HG03196 (cell line): ENCODE results near the gene VWA5B1.

Source experiments
- ATAC-seq: cut with Tn5 transposase; IDR thresholded peaks from one replicate; pipeline ENCODE4 v1.9.1; 2021; ENCODE audit not compliant: unreplicated experiment

The VWA5B1 gene

DNA sequence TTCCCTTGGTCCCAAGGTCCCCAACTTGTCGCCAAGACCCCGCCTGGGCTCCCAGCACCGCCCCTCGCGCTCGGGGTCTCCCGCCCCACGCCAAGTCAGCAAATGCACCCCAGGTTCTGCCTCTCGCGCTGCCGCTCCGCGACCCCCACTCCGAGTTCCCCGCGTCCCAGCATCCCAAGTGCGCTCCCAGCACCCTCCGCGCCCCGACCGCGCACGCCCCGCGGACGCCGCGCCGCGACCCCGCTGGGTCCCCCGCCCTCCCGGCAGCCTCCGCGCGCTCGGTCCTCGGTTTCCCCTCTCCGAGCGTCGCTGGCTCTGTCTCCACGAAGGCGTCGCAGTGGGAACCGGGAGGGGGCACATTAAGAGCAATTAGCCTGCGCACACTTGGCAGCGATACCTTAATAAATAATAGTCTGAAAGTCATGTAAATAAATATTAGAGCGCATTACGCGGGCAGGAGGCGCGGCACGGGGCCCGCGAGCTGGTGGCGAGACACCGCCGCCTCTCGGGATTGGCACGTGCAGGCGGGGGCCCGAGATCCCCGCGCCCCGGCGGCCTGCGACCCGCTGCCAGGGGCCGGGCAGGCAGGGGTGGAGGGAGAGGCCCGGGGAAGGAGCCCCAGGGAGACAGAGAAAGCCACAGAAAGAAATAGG, 75.9 kb downstream of the VWA5B1 start:
- ATAC-seq = no peak

DNA sequence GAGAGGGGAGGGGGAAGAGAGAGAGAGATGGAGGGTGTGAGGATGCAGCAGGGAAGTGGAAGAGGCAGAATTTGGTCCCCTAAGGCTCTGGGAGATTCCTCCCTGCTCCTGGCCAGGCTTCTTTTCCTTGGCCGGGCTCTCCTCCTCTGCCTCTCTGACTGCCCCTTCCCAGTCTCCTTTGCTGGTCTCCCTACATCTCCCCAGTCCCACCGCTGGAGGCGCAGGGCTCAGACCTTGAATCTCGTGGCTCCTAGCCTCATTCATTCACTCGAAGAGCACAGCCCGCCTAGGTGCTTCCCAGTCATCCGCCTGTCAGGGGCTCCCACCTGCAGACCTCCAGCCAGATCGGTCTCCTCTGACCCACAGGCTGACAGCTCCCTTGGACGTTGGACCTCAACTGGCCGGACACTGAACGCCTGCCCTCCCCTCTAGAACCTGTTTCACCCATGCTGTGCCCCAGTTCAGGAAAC, 76.5 kb downstream of the VWA5B1 start:
- ATAC-seq = no peak

DNA sequence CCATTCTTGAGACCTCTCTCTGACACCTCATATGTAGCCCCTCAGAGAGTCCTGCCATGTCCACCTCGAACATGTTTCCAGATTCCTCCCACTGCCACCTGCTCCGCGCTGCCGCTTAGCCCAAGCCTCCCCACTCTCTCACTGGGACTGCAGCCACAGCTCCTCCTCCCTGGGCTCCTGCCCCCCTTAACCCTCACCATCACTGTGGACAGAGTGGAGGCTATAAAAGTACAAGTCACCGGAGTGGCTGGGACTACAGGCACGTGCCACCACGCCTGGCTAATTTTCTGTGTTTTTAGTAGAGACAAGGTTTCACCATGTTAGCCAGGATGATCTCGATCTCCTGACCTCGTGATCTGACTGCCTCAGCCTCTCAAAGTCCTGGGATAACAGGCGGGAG, 77.0 kb downstream of the VWA5B1 start:
- ATAC-seq = no peak

DNA sequence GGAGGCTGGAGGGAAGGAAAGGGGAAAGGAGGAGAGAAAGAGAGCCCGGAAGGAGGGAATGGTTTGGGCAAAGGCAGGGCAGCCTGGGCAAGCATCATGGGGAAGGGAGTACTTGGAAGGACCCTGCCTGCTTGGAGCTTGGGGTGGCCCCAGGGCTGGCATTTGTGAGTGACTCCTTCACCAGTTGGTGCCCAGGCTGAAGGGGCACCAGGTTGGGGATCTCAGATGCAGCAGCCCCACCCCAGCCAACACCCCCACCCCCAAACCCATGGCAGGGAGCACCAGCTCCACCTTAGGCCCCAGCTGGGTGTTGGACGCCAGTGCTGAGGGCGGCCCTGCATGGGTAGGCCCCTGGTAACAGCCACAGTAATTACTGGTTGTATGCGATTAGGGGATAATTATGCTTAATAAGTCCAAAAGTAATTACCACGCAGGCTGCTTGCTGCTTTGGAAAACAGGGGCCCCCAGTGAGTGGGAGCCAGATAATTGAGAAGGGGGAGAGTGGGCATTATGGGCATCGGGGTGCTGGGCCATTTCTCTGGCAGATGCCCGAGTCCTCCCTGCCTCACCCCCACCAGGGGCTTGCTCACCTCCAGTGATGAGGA, 78.3 kb downstream of the VWA5B1 start:
- no peak for ATAC-seq

DNA sequence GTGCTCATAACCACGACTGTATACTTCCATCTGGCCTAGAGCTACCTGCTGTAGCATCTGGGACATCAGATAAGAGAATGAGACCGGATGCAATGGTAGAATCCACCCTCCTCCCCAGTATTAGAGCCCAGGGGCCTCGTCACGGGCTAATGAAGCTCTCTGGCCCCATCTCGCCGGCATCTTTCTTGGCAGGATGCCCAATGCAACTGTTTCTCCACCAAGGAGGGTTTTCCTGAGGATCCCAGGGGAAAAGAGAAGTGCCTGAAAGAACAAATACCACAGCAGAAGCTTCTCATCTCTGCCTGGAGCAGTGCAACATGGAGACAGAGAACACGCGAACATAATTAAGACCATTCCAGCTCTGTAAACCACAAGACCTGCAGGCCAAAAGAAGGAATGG, 80.0 kb downstream of the VWA5B1 start:
- ATAC-seq = no peak

DNA sequence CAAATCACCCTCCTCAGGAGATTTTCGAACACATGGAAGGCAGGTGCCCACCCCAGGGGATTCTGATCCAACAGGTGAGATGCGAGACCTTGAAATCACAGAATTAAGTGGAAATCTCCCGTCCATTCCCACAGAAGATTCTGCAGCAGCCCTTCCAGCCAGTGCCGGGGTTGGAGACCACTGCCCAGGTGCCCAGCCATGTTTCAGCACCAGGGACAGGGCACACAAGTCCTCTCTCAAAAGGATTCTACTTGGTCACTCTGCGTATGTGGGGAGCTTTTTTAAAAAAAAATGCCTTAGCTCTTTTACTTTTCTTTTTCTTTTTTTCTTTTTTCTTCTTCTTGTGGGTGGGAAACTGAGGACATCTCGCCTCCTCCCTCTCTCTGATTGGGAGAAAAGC, 80.7 kb downstream of the VWA5B1 start:
- ATAC-seq = no peak

DNA sequence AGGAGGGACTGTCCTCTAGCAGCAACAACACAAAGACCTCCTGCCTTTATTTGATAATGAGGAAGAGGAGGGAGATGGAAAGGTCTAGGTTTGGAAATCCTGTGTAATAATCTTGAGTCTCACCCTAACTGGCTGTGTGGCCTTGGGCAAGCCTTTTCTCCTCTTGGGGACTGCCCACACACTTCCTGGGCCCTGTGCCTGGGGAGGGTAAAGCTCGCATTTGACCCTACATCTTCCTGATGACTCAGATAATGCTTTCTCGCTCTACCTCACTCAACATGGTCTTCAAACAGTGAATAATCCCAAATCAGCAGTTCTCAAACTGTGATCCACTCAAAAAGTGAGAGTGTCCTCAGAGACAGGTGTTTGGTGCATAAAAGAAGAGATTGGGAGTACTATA, 81.2 kb downstream of the VWA5B1 start:
- ATAC-seq = no peak

DNA sequence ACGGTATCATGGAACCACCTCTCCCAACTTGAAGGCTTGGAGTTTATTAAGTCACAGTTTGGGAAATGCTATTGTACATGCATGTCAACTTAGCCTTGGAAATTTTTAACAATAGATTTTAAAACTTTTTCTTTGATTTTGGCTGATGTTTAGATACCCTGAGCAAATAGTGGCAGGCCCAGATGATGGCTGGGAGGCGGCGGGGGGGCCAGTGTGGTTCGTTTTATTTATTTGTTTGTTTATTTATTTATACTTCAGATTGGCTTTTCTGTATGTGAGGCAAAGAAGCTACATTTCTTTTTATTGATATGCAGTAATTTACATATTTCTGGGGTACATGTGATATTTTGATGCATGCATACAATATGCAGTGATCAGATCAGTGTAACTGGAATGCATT, 82.0 kb downstream of the VWA5B1 start:
- no peak for ATAC-seq

DNA sequence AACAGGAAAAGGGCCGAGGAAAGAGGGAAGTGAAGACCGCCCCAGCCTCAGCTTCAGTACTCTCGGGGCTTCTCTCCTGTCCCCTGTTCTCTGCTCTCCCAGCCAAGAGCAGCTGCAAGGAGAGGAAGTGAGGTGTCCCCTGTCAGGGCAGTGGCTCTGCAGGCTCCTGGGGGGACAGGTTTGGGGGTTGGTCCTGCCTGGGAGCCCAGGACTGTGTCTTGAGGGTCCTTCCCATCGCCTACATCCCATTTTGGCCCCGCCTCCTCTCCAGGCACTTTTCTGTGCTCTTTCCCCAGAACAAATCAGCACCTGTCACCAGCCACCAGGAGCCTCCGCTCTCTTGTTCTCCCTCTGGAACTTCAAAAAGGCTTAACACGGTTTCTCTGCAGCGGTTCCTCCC, 82.6 kb downstream of the VWA5B1 start:
- no peak for ATAC-seq

DNA sequence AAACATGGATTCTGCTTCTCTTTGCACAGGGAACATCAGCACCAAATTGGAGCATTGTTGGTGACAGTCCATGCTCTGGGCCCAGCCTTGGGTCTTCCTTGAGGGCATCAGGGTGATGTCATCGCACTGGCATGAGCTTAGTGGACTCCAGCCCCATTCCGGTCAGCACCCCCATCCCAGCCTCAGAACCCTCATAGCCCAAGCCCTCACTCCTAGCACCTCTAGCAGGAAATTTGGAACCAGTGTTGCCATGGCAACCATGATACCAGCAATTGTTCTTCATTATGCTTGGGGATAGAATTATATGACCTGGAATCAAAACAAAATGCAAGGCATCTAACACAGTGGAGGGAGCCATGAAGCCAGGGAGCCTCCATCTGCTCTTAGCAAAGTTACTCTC, 83.1 kb downstream of the VWA5B1 start:
- no peak for ATAC-seq

DNA sequence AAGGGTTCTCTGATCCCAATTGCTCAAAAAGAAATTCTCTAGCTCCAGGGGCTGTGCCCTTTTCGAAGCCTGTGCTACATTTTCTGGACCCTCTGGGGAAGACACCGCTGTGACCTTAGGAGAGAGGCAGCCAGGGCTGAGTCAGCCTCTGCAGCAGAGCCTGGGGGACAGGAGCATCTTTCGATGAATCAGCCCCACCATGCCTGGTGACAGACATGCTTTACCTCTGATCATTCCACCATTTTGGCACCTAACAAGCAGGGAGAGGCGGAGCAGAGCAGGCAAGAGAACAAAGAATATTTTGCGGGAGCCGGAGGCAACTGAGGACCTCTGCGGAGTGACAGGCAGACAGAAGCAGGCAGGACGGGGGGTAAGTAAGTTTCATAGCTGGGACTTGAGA, 84.9 kb downstream of the VWA5B1 start:
- no peak for ATAC-seq

DNA sequence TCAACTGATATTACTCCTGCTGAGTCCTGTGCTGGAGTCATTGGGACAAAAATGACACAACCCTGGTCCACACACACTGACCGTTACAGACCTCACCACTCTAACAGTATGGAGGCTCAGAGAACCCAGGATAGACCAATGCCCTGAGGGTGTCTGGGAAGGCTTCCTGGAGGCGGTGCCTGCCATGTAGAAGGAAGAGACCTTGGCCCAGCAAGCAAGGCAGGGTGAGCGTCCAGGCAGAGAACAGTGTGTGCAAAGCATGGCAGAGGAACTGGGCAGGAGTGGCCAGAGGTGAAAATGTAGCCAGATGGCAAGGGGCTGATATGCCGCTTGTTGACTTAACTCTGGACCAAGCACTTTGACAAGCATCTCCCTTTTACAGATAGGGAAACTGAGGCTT, 85.5 kb downstream of the VWA5B1 start:
- no peak for ATAC-seq

DNA sequence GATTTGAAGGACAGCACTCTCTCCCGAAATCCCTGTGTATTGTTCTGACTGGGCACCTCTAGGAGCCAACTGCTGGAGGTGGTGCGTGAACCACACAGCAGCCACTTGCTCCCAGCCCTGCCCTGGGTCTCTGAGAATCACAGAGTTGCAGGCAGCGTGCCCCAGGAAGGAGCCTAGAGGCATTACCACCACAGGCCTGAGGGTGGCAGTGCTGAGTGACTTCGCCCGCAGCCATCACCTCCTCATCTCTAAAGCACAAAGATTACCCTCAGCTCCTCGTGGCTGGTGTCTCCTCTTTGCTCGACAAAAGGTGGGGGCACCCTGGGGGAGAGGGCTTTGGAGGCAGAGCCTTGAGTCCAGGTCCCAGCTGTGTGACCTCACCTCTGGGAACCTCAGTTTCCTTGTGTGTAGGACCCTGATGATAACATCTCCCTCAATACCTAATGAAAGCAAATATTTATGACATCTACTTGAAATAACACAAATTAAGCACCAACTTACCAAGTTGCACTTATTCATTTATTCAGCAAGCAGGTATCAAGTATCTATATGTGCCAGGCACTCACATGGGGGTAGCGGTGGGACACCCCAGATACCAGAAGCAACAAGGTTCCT, 86.3 kb downstream of the VWA5B1 start:
- no peak for ATAC-seq

DNA sequence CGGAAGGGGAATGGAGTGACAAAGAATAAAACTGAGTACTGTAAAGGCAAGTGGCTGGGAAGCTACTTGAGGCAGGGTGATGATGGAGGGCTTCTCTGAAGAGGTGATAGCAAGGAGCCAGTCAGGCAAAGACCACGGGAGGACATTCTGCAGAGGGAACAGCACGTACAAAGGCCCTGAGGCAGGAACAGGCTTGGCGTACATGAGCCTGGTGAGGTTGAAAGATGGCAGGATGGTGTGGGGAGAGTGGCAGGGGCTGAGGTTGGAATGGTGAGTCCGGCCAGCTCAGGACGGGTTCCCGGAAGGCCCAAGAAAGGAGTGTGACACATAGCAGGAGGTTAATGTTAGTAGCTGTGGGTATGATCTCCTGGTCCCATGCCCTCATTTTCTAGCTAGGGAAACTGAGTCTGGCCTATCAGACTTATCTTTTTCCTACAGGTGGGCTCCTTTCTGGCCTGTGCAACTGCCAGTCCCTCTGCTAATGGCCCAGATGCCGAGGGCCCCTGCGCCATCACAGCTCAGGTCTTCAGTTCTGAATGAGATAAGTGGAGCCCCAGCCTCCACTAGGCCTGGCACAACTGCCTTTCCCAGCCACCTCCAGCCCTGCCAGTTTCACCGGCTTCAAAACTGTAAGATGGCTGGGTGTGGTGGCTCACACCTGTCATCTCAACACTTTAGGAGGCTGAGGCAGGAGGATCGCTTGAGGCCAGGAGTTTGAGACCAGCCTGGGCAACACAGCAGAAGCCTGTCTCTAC, 87.0 kb downstream of the VWA5B1 start:
- ATAC-seq = no peak

DNA sequence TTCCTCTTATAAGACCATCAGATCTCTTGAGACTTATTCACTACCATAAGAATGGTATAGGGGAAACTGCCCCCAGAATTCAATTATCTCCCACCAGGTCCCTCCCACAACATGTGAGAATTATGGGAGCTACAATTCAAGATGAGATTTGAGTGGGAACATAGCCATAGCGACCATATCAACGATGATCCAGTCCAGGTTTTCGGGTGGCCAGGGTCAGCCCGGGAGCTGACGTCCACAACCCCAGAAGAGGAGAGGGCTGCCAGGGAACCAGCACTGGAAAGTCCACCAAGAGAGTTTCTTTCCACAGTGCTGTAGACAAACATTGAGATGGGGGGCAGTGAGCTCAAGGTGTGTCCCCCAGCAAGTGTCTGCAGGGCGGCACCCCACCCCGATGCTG, 88.4 kb downstream of the VWA5B1 start:
- no peak for ATAC-seq

DNA sequence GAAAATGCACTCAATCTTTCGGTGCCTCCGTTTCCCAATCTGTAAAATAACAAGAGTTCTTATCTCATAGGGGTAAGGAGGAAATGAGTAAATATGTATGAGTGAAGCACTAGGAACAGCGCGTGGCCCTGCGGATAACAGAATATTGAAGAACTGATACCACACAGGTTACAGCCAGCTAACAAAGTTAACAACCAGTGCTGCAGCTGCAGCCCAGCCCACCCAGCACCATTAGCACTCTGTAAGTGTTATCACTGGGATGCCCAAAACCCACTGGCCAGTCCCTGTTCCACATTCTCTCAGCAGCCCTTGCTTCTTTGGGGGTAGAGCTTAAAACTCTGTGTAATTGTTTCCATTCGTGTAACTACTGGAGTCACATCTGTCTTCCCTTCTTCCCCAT, 89.5 kb downstream of the VWA5B1 start:
- no peak for ATAC-seq

DNA sequence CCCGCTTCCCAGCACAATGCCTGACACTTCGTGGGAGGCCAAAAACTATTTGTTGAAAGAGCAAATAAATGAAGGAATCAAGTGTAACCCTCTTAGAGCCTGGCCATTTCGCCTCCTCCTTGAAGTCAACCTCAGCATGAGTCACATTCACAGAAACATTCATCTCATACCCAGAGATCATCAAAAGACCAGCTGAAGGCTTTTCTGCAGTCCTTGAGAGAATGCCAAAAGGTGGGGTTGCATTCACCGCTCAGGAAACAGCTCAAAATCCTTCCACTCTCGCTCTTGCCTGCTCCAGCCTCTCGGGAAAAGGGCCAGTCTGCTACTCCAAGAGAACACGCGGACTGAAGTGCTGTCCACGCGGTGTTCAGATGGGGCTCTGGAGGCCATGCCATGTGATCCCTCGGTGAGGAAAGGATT, 90.0 kb downstream of the VWA5B1 start:
- no peak for ATAC-seq

DNA sequence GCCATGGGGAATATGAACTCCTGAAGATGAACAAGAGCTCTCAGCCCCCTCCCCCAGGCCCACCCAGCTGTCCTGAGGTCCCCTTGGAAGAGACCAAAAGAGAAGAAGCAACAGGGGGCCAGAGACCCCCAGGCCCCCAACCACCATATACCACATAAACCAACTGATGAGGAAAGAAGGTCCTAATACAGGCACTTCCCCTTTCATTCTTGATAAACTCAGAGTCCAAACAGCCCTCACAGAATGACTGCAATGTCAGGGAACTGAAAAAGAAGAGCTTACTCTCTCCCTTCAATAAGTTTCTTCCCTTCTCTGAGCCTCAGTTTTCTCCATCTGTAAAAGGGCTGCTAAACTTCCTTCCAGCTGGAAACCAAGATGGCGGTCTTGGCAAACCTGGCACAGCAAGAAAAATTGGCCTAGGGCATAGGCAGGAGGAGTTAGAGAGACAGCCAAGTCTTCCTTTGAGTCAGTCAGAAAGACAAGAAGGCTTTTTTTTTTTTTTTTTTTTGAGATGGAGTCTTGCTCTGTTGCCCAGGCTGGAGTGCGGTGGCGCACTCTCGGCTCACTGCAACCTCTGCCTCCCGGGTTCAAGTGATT, 90.5 kb downstream of the VWA5B1 start:
- ATAC-seq = no peak

DNA sequence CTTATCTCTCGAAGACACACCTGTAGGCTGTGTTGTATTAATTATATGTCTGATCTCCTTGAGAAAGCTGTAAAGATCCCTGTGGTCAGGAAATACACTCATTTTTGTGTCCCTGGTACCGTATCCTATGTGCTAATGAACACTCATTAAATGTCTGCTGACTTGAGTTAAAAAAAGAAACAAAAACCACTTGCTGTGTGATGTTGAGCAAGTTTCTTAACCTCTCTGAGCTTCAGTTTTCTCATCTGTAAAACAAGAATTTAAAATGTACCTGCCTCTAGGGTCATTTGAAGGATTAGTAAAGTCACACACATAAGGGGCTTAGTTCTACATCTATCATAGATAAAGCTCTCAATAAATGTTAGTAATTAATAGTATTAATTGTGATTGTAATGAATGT, 91.3 kb downstream of the VWA5B1 start:
- no peak for ATAC-seq

DNA sequence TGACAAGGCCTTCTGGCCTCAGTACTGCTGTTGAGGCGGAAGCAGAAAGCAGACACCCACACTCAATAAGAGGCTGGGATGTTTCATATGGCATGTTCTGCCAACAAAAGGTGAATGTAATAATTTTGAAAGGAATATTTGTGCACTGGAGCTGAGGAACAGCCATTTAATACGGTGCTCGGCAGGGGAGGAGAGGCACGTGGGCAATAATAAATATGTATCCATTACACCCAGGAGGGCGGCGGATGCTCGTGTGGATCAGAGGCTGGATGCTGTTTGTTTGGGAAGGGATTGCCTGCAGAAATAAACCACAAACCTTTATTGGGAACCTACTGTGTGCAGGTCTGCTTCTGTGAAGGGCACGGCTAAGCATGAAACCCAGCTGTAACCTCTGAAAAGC, 92.0 kb downstream of the VWA5B1 start:
- ATAC-seq = no peak

DNA sequence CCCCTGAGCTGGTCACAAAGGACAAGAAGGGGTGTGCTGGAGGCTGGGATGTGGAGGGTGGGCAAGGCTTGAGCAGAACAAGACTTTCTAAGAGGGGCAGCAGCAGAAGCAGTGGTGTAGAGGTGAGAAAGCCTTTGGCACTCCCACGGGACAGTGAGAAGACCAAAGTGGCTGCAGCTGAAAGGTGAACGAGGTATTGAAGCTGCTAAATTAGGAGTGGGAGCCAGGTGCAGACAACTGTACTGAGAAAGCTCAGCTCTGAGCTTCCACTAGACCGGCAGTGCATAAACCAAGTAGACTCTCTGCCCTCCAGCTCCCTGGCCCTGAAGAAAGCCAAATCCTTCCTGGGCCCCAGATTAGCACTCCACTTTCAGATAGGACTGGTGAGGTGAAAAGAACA, 93.0 kb downstream of the VWA5B1 start:
- no peak for ATAC-seq

DNA sequence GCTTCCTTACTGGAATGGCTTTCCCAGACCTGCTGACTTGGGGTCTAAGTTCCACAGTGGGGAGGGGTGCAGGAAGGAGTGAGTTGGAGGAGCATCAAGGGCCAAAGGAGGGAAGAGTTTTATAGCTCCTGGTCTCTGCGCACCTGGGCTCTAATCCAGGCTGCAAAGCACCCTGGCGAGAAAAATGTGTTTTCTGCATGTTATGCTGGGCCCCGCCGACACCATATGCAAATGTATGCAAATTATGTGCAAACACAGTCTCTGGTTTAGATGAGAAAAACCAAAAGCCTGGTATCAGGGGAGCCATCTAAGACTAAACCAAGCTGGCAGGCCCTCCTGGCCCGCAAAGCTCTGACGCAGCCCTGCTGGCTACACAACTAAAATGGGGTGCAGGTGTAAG, 95.0 kb downstream of the VWA5B1 start:
- ATAC-seq = no peak
